ENCODE results near the gene DDAH2.

The DDAH2 gene, protein sequence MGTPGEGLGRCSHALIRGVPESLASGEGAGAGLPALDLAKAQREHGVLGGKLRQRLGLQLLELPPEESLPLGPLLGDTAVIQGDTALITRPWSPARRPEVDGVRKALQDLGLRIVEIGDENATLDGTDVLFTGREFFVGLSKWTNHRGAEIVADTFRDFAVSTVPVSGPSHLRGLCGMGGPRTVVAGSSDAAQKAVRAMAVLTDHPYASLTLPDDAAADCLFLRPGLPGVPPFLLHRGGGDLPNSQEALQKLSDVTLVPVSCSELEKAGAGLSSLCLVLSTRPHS

DNA sequence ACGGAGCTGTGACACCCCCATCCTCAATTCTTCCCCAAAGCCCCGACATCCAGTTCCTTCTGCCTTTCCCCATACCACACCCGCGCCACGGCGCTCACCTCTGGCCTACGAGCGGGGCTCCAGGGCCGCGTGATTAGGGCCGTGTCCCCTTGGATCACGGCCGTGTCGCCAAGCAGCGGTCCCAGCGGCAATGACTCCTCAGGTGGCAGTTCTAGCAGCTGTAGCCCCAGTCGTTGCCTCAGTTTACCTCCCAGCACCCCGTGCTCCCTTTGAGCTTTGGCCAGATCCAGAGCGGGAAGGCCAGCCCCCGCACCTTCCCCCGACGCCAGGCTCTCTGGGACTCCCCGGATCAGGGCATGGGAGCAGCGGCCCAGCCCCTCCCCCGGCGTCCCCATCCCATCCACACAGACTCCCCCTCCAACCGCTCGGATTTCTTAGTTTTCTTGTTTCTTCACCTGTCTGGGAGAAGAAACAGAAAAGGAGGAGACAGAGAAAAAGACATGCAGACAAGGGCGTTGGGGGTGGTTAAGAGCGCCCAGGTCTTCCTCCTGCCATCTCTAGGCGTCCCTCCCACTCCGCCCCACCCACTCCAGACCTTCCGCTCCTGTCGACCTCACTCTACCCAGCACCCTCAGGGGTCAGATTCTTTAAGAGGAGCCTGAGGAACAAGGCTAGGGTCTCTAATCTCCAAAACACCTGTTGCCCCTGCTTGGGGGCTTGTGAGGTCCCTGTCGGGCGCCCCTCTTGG lies at the start of gene DDAH2:
TSS of gene DDAH2 (minus strand) at position 533 of the 748 bp plus-strand sequence. CDS start at position 395, 138 bp downstream.
- Histone ChIP-seq H3K4me3 (ENCODE audit: low read depth in 1 of 2, low read length in 2 of 2) (peak within 1 kb of the TSS; percentile 85 to 86), H3K36me3 (ENCODE audit: control insufficient read depth in 1 of 2, insufficient read depth in 2 of 2, low read length in 2 of 2) (peaks cover 29 to 47% of the 10 kb centered on the region in 2 donors), H3K27ac (ENCODE audit: low read length) (peak within 1 kb of the TSS; percentile 88), H3K4me1 (ENCODE audit: control insufficient read depth in 1 of 2, insufficient read depth in 2 of 2, low read length in 2 of 2) (peaks cover 0 to 39% of the 10 kb centered on the region in 2 donors), H3K27me3 (ENCODE audit: low read depth, low read length) (no peaks in the 10 kb centered on the region), H3K9me3 (ENCODE audit: control insufficient read depth in 1 of 2, low read length in 2 of 2) (no peaks in the 10 kb centered on the region)

DNA sequence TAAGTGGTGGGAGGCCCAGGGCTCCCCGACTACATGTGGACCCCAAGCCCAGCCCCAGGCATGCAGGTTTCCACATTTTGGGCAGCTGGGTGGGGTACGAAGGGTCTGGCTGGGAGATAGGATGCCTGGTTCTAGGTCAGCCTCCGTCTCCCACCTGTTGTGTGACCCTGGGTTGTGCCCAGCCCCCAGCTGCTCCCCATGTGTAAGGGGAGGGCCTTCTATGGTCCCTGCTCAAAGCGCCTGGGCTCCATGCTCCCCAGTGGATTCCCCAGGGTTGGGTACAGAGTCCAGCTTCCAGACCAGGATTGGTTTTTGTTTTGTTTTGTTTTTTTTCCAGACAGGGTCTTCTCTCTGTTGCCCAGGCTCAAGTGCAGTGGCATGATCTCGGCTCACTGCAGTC lies 49.1 kb upstream of the DDAH2 start:
- Histone ChIP-seq H3K27me3 (ENCODE audit: low read depth, low read length) (no peaks in the 10 kb centered on the region), H3K4me3 (ENCODE audit: low read depth in 1 of 2, low read length in 2 of 2) (no peak overlapping the region), H3K4me1 (ENCODE audit: control insufficient read depth in 1 of 2, insufficient read depth in 2 of 2, low read length in 2 of 2) (peaks cover 0 to 12% of the 10 kb centered on the region in 2 donors), H3K36me3 (ENCODE audit: control insufficient read depth in 1 of 2, insufficient read depth in 2 of 2, low read length in 2 of 2) (peaks cover 11 to 48% of the 10 kb centered on the region in 2 donors), H3K27ac (ENCODE audit: low read length) (no peak overlapping the region), H3K9me3 (ENCODE audit: control insufficient read depth in 1 of 2, low read length in 2 of 2) (no peaks in the 10 kb centered on the region)

DNA sequence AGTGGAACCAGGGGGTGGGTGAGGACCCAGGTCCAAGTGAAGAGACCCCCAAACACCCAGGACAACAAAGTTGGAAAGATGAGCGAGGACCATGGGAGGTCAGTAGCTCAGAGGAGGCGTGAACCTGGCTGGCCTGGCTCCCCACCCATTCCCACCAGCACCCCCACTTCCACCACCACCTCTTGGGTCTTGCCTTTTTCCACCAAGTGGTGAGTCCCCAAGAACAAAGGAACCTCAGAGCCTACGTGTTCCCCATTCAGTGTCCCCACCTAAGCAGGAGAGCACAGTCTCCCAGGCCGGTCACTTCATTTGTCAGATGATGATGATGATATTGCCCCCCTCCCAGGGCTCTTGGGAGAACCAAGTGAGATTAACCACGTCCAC lies 48.6 kb upstream of the DDAH2 start:
- Histone ChIP-seq H3K4me3 (ENCODE audit: low read depth in 1 of 2, low read length in 2 of 2) (no peak overlapping the region), H3K36me3 (ENCODE audit: control insufficient read depth in 1 of 2, insufficient read depth in 2 of 2, low read length in 2 of 2) (peaks cover 11 to 44% of the 10 kb centered on the region in 2 donors), H3K27ac (ENCODE audit: low read length) (peak overlapping the region; percentile 45), H3K4me1 (ENCODE audit: control insufficient read depth in 1 of 2, insufficient read depth in 2 of 2, low read length in 2 of 2) (peaks cover 0 to 12% of the 10 kb centered on the region in 2 donors), H3K9me3 (ENCODE audit: control insufficient read depth in 1 of 2, low read length in 2 of 2) (no peaks in the 10 kb centered on the region), H3K27me3 (ENCODE audit: low read depth, low read length) (no peaks in the 10 kb centered on the region)

DNA sequence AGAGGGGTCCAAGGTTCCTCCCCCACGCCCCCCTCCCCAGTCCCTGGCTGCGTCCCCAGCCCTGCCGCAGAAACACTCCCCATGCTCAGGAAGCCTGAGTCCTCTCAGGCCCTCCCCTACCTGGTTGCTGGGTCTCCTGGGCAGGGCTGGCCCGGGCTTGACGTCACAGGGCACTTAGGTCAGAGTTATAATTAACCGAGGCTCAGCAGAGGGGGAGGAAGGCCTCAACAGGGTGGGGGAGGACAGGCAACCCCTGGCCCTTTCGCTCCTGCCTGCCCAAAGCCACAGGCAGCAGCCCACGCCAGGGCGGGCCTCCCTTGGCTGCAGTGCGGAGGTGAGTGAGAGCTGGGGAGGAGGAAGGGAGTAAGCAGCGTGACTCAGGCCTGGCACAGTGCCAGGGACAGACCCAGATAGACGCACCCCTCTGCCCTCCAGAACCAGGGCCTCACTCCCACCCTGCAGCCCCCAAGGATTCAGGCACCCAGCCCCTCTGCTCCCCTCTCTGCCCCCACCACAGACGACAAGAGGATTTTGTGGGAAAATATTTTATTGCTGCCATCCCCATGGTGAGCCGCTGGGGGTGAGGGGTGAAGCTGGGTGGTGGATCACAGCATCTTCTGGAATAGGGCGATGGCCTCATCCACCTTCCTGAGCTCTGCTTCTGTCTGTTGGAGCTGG lies 48.0 kb upstream of the DDAH2 start, which contains the start of gene VWA7:
TSS of gene VWA7 (minus strand) at position 340 of the 678 bp plus-strand sequence. CDS start 549 bp downstream, outside the sequence.
- H3K27ac ChIP-seq (ENCODE audit: low read length): peak within 1 kb of the TSS; percentile 45

DNA sequence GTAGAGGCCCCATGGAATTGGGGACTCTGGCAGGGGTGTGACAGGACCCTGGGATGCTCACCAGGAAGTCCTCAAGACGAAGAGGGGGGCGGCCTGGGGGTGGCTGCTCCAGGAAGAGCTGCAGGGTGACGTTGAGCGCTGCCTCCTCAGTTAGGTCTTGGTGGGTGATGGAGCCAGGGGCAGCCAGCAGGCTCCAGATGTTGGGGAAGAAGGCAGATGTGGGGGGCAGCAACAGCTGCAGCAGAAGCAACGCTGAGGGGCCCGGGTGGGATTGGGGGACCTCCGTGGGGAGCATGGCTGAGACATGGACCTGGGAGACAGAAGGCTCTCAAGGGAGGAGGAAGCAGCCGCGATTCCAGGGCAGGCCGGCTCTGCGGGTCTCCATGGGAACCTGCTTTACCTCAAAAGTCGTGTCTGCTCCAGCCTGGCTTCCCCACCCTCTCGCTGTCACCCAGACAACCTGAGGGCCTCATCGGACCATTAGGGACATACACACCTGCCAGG lies 47.4 kb upstream of the DDAH2 start:
- Histone ChIP-seq H3K27me3 (ENCODE audit: low read depth, low read length) (no peaks in the 10 kb centered on the region), H3K36me3 (ENCODE audit: control insufficient read depth in 1 of 2, insufficient read depth in 2 of 2, low read length in 2 of 2) (peaks cover 11 to 32% of the 10 kb centered on the region in 2 donors), H3K4me1 (ENCODE audit: control insufficient read depth in 1 of 2, insufficient read depth in 2 of 2, low read length in 2 of 2) (peaks cover 0 to 12% of the 10 kb centered on the region in 2 donors), H3K27ac (ENCODE audit: low read length) (peak overlapping the region; percentile 14), H3K4me3 (ENCODE audit: low read depth in 1 of 2, low read length in 2 of 2) (peak overlapping the region in 1 of 2 donors; percentile 8), H3K9me3 (ENCODE audit: control insufficient read depth in 1 of 2, low read length in 2 of 2) (no peaks in the 10 kb centered on the region)

More for the DNA sequence above, 48.0 kb upstream of the DDAH2 start, which contains the start of gene VWA7:
- peak within 1 kb of the TSS in 1 of 2 donors; percentile 8 for H3K4me3 ChIP-seq (ENCODE audit: low read depth in 1 of 2, low read length in 2 of 2)
- no peaks in the 10 kb centered on the region for H3K27me3 ChIP-seq (ENCODE audit: low read depth, low read length)
- peaks cover 0 to 12% of the 10 kb centered on the region in 2 donors for H3K4me1 ChIP-seq (ENCODE audit: control insufficient read depth in 1 of 2, insufficient read depth in 2 of 2, low read length in 2 of 2)
- no peaks in the 10 kb centered on the region for H3K9me3 ChIP-seq (ENCODE audit: control insufficient read depth in 1 of 2, low read length in 2 of 2)
- peaks cover 11 to 38% of the 10 kb centered on the region in 2 donors for H3K36me3 ChIP-seq (ENCODE audit: control insufficient read depth in 1 of 2, insufficient read depth in 2 of 2, low read length in 2 of 2)

DNA sequence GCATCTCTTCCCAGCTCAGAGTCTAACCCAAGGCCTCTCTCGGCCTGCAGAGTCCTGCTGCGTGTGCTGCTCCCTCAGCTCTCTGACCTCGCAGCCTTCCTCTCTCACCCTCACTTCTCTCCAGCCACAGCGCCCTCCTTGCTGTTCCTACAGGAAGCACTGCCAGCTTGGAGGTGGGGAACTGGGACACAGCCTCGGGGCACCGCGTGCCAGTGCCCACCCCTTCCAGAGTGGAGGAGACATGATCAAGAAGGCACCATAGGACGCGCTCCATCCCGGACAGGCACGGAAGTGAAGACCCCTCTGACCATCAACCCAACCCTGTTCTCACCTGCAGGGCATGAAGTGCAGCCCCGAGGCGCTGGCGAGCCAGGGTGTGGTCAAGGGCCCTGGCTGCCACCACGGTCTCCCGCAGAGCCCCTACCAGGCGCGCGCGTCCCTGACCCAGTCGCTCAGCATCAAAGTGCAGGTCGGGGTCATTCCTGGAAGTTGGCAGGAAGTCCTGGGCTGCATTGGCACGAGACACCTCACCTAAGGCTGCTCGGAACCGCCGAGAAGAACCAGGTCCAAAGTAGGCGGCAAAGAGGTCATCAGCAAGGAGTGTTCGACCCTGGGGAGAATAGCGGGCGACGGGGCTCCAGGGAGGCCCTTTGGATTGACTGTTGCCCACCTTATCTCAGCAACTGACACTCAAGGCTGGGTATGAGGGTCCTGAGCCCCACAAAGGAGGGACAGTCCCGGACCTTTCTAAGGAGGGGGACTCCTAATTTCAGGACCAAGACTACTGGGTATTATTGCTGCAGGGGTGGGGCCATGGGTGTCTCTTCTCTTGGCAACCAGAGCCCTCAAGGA lies 46.8 kb upstream of the DDAH2 start:
- peaks cover 0 to 12% of the 10 kb centered on the region in 2 donors for H3K4me1 ChIP-seq (ENCODE audit: control insufficient read depth in 1 of 2, insufficient read depth in 2 of 2, low read length in 2 of 2)
- no peak overlapping the region for H3K4me3 ChIP-seq (ENCODE audit: low read depth in 1 of 2, low read length in 2 of 2)
- no peak overlapping the region for H3K27ac ChIP-seq (ENCODE audit: low read length)
- H3K27me3 ChIP-seq (ENCODE audit: low read depth, low read length): no peaks in the 10 kb centered on the region
- no peaks in the 10 kb centered on the region for H3K9me3 ChIP-seq (ENCODE audit: control insufficient read depth in 1 of 2, low read length in 2 of 2)
- peaks cover 7 to 26% of the 10 kb centered on the region in 2 donors for H3K36me3 ChIP-seq (ENCODE audit: control insufficient read depth in 1 of 2, insufficient read depth in 2 of 2, low read length in 2 of 2)

DNA sequence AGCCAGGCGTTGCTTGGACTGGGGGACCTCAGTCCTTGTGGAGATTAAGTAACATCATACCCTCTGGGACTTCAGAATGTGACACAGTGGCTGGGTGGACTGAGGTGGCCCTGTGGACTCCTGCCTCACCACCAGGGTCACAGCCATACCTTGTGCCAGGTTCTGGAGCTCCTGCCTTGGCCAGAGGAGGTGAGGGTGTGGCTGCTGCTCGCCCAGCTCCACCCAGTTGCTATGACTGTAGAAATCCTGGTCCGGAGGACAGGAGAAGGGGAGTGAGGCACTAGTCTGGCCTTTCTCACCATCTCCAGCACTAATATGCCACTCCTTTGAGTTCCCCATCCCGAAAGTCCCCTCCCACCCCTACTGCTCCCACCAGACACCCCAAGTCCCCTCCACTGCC lies 46.1 kb upstream of the DDAH2 start:
- no peak overlapping the region for H3K27ac ChIP-seq (ENCODE audit: low read length)
- no peaks in the 10 kb centered on the region for H3K27me3 ChIP-seq (ENCODE audit: low read depth, low read length)
- no peaks in the 10 kb centered on the region for H3K9me3 ChIP-seq (ENCODE audit: control insufficient read depth in 1 of 2, low read length in 2 of 2)
- H3K4me3 ChIP-seq (ENCODE audit: low read depth in 1 of 2, low read length in 2 of 2): no peak overlapping the region
- H3K36me3 ChIP-seq (ENCODE audit: control insufficient read depth in 1 of 2, insufficient read depth in 2 of 2, low read length in 2 of 2): peaks cover under 1 to 19% of the 10 kb centered on the region in 2 donors
- peaks cover 0 to 12% of the 10 kb centered on the region in 2 donors for H3K4me1 ChIP-seq (ENCODE audit: control insufficient read depth in 1 of 2, insufficient read depth in 2 of 2, low read length in 2 of 2)

DNA sequence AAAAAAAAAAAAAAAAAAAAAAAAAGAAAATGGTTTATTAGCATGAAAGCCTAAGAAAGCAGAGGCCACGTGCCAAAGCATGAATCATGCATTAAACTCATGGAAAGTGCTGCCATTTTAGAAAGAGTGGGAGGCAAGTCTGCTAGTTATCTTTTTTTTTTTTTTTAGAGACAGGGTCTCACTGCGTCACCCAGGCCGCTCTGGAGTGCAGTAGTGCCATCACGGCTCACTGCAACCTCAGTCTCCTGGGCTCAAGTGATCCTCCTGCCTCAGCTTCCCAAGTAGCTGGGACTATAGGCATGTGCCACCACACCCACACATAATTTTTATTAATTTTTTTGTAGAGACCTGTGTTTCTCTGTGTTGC lies 42.9 kb upstream of the DDAH2 start:
- no peak overlapping the region for H3K4me3 ChIP-seq (ENCODE audit: low read depth in 1 of 2, low read length in 2 of 2)
- no peaks in the 10 kb centered on the region for H3K36me3 ChIP-seq (ENCODE audit: control insufficient read depth in 1 of 2, insufficient read depth in 2 of 2, low read length in 2 of 2)
- no peaks in the 10 kb centered on the region for H3K9me3 ChIP-seq (ENCODE audit: control insufficient read depth in 1 of 2, low read length in 2 of 2)
- H3K27me3 ChIP-seq (ENCODE audit: low read depth, low read length): no peaks in the 10 kb centered on the region
- H3K4me1 ChIP-seq (ENCODE audit: control insufficient read depth in 1 of 2, insufficient read depth in 2 of 2, low read length in 2 of 2): peaks cover 0 to 7% of the 10 kb centered on the region in 2 donors
- H3K27ac ChIP-seq (ENCODE audit: low read length): no peak overlapping the region

DNA sequence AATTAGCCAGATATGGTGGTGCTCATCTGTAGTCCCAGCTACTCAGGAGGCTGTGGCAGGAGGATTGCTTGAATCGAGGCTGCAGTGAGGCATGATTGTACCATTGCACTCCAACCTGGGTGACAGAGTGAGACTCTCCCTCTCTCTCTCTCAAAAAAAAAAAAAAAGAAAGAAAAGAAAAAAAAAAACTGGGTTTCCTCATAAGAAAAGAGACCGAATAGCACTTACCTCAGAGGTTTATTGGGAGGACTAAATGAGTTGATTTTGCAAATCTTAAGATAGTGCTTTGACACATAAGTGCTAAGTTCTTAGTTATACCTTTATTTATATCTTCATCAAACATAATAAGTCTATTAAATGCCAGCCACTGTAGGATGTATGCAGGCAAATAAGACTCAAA lies 41.8 kb upstream of the DDAH2 start:
- Histone ChIP-seq H3K36me3 (ENCODE audit: control insufficient read depth in 1 of 2, insufficient read depth in 2 of 2, low read length in 2 of 2) (no peaks in the 10 kb centered on the region), H3K9me3 (ENCODE audit: control insufficient read depth in 1 of 2, low read length in 2 of 2) (no peaks in the 10 kb centered on the region)

DNA sequence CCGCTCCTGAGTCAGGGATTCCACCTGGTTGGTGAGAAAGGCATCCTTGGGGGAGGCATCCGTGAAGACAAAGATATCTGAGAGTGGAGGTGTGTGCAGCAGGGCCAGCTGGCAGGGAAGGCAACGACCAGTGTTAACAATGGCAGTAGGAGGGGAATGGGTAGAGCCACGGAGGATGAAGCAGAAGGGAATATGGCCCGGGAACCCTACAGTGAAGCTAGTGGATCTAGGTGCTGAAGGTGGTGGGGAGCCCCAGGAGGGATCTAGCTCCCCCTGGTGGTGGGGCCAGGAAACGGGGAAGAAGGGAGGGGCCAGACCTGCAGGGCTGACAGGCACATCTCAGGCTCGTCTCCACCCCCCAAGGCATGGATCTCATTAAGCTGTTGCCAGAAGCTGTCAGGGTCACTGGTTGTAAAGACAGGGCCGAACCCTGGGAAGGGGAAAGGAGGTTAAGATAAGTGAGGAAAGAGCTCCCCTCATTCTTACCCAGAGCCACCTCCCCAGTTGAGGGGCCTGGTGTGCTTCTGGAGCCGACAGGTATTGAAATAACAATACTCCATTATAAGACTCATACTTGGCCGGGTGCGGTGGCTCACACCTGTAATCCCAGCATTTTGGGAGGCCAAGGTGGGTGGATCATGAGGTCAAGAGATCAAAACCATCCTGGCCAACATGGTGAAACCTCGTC lies 40.7 kb upstream of the DDAH2 start:
- peaks cover 0 to 7% of the 10 kb centered on the region in 2 donors for H3K4me1 ChIP-seq (ENCODE audit: control insufficient read depth in 1 of 2, insufficient read depth in 2 of 2, low read length in 2 of 2)
- H3K4me3 ChIP-seq (ENCODE audit: low read depth in 1 of 2, low read length in 2 of 2): no peak overlapping the region
- no peaks in the 10 kb centered on the region for H3K36me3 ChIP-seq (ENCODE audit: control insufficient read depth in 1 of 2, insufficient read depth in 2 of 2, low read length in 2 of 2)
- H3K27ac ChIP-seq (ENCODE audit: low read length): no peak overlapping the region
- no peaks in the 10 kb centered on the region for H3K27me3 ChIP-seq (ENCODE audit: low read depth, low read length)
- H3K9me3 ChIP-seq (ENCODE audit: control insufficient read depth in 1 of 2, low read length in 2 of 2): no peaks in the 10 kb centered on the region

More for the DNA sequence above, 41.8 kb upstream of the DDAH2 start:
- H3K4me3 ChIP-seq (ENCODE audit: low read depth in 1 of 2, low read length in 2 of 2): no peak overlapping the region
- H3K27ac ChIP-seq (ENCODE audit: low read length): no peak overlapping the region
- peaks cover 0 to 3% of the 10 kb centered on the region in 2 donors for H3K4me1 ChIP-seq (ENCODE audit: control insufficient read depth in 1 of 2, insufficient read depth in 2 of 2, low read length in 2 of 2)
- H3K27me3 ChIP-seq (ENCODE audit: low read depth, low read length): no peaks in the 10 kb centered on the region
